HepG2 (cell line): Measurements from ENCODE around the gene ZNF48. TPM values are rescaled to one million over a fixed set of nuclear protein-coding genes. Genes with fewer than 3 reads are reported as not detected.
A peak's percentile ranks its signal among the peaks of the same experiment; 100 is the strongest.

Experiments used
- ATF3 ChIP-seq: sonication (generic); formaldehyde crosslinking; IDR thresholded peaks from 2 replicates; pipeline ENCODE4 v1.4.0; 2020; ENCODE audit warnings: missing genetic modification reagents
- BCL6 ChIP-seq: IDR thresholded peaks from 2 replicates; pipeline ENCODE4 v1.6.1; 2016; ENCODE audit warnings: missing genetic modification reagents, missing compliant biosample characterization
- CEBPB ChIP-seq: IDR thresholded peaks from 2 replicates; pipeline ENCODE4 v1.6.1; 2011; ENCODE audit warnings: low read depth, low read length, improper control_type of control experiment, borderline replicate concordance
- EP300 ChIP-seq, 3 experiments: sonication (generic) in 1 of 3; formaldehyde crosslinking in 1 of 3; IDR thresholded peaks; 2 replicates each; pipeline versions ENCODE4 v1.5.1 to v1.6.1; 2011 to 2020; ENCODE audit warnings: low read depth in 2 of 3, low read length in 2 of 3, borderline replicate concordance in 1 of 3, improper control_type of control experiment in 1 of 3, mild to moderate bottlenecking in 1 of 3, missing genetic modification reagents in 1 of 3, moderate library complexity in 1 of 3
- HNF4A ChIP-seq: sonication (generic); formaldehyde crosslinking; IDR thresholded peaks from 2 replicates; pipeline ENCODE4 v1.4.0; 2020; ENCODE audit warnings: missing genetic modification reagents
- IRF2 ChIP-seq: IDR thresholded peaks from 2 replicates; pipeline ENCODE4 v1.6.1; 2018; ENCODE audit warnings: missing genetic modification reagents, missing compliant biosample characterization
- JUN ChIP-seq: sonication (generic); formaldehyde crosslinking; IDR thresholded peaks from 2 replicates; pipeline ENCODE4 v1.4.0; 2020; ENCODE audit warnings: mild to moderate bottlenecking, missing genetic modification reagents
- JUNB ChIP-seq: sonication (generic); formaldehyde crosslinking; IDR thresholded peaks from 2 replicates; pipeline ENCODE4 v1.8.0; 2022; ENCODE audit warnings: missing genetic modification reagents, mild to moderate bottlenecking, borderline replicate concordance
- KDM4B ChIP-seq: sonication (generic); formaldehyde crosslinking; IDR thresholded peaks from 2 replicates; pipeline ENCODE4 v1.4.0; 2020; ENCODE audit warnings: missing genetic modification reagents
- NR2F6 ChIP-seq, 2 experiments: IDR thresholded peaks; 2 replicates each; pipeline ENCODE4 v1.6.1; 2016; ENCODE audit warnings: antibody characterized with exemption in 1 of 2, mild to moderate bottlenecking in 1 of 2
- RARG ChIP-seq: sonication (generic); formaldehyde crosslinking; IDR thresholded peaks from 2 replicates; pipeline ENCODE4 v1.4.0; 2020; ENCODE audit warnings: low read depth, mild to moderate bottlenecking, missing genetic modification reagents
- SNAPC2 ChIP-seq: sonication (generic); formaldehyde crosslinking; IDR thresholded peaks from 2 replicates; pipeline ENCODE4 v1.8.1; 2022; ENCODE audit warnings: mild to moderate bottlenecking, missing genetic modification reagents
- SP140L ChIP-seq: sonication (generic); formaldehyde crosslinking; IDR thresholded peaks from 2 replicates; pipeline ENCODE4 v1.4.0; 2020; ENCODE audit warnings: missing genetic modification reagents, borderline replicate concordance
- ZNF225 ChIP-seq: sonication (generic); formaldehyde crosslinking; IDR thresholded peaks from 2 replicates; pipeline ENCODE4 v1.4.0; 2020; ENCODE audit warnings: mild to moderate bottlenecking, missing genetic modification reagents
- ZNF407 ChIP-seq: sonication (generic); formaldehyde crosslinking; IDR thresholded peaks from one replicate; pipeline ENCODE4 v1.5.1; 2020; ENCODE audit warnings: mild to moderate bottlenecking, missing genetic modification reagents; ENCODE audit errors: not compliant biosample characterization
- ZNF776 ChIP-seq: sonication (generic); formaldehyde crosslinking; IDR thresholded peaks from 2 replicates; pipeline ENCODE4 v1.4.0; 2020; ENCODE audit warnings: mild to moderate bottlenecking, missing genetic modification reagents
- ZNF878 ChIP-seq: sonication (generic); formaldehyde crosslinking; IDR thresholded peaks from 2 replicates; pipeline ENCODE4 v1.8.1; 2023; ENCODE audit warnings: mild to moderate bottlenecking, missing genetic modification reagents, moderate library complexity
- ZSCAN5A ChIP-seq: sonication (generic); formaldehyde crosslinking; IDR thresholded peaks from 2 replicates; pipeline ENCODE4 v1.8.0; 2022; ENCODE audit warnings: mild to moderate bottlenecking, missing genetic modification reagents, borderline replicate concordance
- ZZZ3 ChIP-seq: sonication (generic); formaldehyde crosslinking; IDR thresholded peaks from 2 replicates; pipeline ENCODE4 v1.4.0; 2020; ENCODE audit warnings: missing genetic modification reagents, mild to moderate bottlenecking, borderline replicate concordance
- polyA plus RNA-seq, 8 experiments: library from polyadenylated mRNA; depleted of rRNA in 3 of 8; stranded (reverse) in 7 of 8; unstranded in 1 of 8; fragments of >200 nt; fragmentation: Illumina TruSeq in 4 of 8; extraction: Trizol in 4 of 8; gene quantifications; 2 replicates each; pipeline versions ENCODE4 v1.2.1 to v1.2.3, GENCODE V29; 2011 to 2016; ENCODE audit warnings: low read depth in 4 of 8, missing spikeins in 1 of 8, mixed read lengths in 1 of 8; ENCODE audit not compliant: insufficient read depth in 1 of 8
- total RNA-seq, 5 experiments: library from RNA; depleted of rRNA; stranded (reverse); fragments of >200 nt; fragmentation: Illumina TruSeq; extraction: Trizol; gene quantifications; 2 replicates each; pipeline ENCODE4 v1.2.3, GENCODE V29; 2016; ENCODE audit warnings: low read depth in 1 of 5

Gene ZNF48
- total and polyA plus RNA-seq, 2 of the 13 experiments (the other 11 are each of a cell fraction or from before 2014, with no cell fraction given), result 9.9 to 12.3 TPM

- TF ChIP-seq ZSCAN5A (CRISPR knock-in tag), result no peak
- peak; percentile 89 for TF ChIP-seq JUN (CRISPR knock-in tag)
- no peak; the same call in 1 of the 2 replicates for TF ChIP-seq SNAPC2 (CRISPR knock-in tag)
- TF ChIP-seq ATF3, result peak; percentile 61; the same call in 1 of the 2 replicates
- peak; percentile 87; the same call in 1 of the 2 replicates for TF ChIP-seq RARG (CRISPR knock-in tag)
- TF ChIP-seq ZNF776, result no peak
- peak; percentile 91; the same call in 1 of the 2 replicates for TF ChIP-seq JUNB (CRISPR knock-in tag)
- no peak for TF ChIP-seq KDM4B (CRISPR knock-in tag)
- TF ChIP-seq BCL6 (CRISPR knock-in tag), result peak; percentile 70
- peak; percentile 51 for TF ChIP-seq HNF4A
- TF ChIP-seq ZNF225 (CRISPR knock-in tag), result no peak
- no peak for TF ChIP-seq CEBPB
- TF ChIP-seq IRF2 (CRISPR knock-in tag), result peak; percentile 35; the same call in 1 of the 2 replicates
- TF ChIP-seq ZZZ3 (CRISPR knock-in tag), result 0 out of 2 replicates have a peak, but pooled peaks have one; percentile 46
- TF ChIP-seq NR2F6 (IDR thresholded peaks at IDR 0.05), result peak; percentile 34; the same call in 1 of the 2 replicates
- TF ChIP-seq NR2F6 (CRISPR knock-in tag; IDR thresholded peaks at IDR 0.05), result no peak; the same call in none of the 2 replicates
- TF ChIP-seq ZNF407 (CRISPR knock-in tag), result no peak
- TF ChIP-seq SP140L (CRISPR knock-in tag), result no peak
- peak in 1 of 2 experiments; percentile 72; a peak in 2 of 4 replicates for TF ChIP-seq EP300 (IDR thresholded peaks at IDR 0.05; ENCODE audit: low read depth in 2 of 2, low read length in 2 of 2)
- no peak for TF ChIP-seq EP300 (CRISPR knock-in tag; IDR thresholded peaks at IDR 0.05; ENCODE audit: borderline replicate concordance)
- peak; percentile 56; the same call in 1 of the 2 replicates for TF ChIP-seq ZNF878
These were observed 42.4 kb downstream of the ZNF48 start (continued) for GRCh38 chr16:30437511-30438046.
